Left colon (tissue), 2 donors: ENCODE measurements around the gene RGS12. TPM values are rescaled to one million over a fixed set of nuclear protein-coding genes. Genes with fewer than 3 reads are reported as not detected.
A peak's percentile ranks its signal among the peaks of the same experiment; 100 is the strongest.

Experiments
- ATAC-seq: fragments of 200-7000 bp; cut with Tn5 transposase; one replicate; pipeline ENCODE4 v1.9.1; 2020; ENCODE audit warnings: mild to moderate bottlenecking, moderate library complexity
- DNase-seq, 2 donors: peaks; one replicate each; pipeline ENCODE4 v3.0.0-alpha.2; 2020
- intact Hi-C, 2 donors: fragments of 100-400 bp; cut with DNase I in 1 of 2; cut with micrococcal nuclease in 1 of 2; formaldehyde crosslinking; loops; one replicate each; pipeline versions ENCODE4 v1.11.2 to v1.14.0; 2022; cut with DNase I, micrococcal nuclease
- total RNA-seq, 2 donors: library from RNA; stranded (reverse); fragmentation: NEBNext Ultra II Directional; extraction: Animal tissue kit (Norgen Biotek cat#: 25700); gene quantifications; one replicate each; pipeline ENCODE4 v1.2.1, GENCODE V29; 2021
- donor health status: DM: no; HTN: no; CAD: no.
- donor health status: DM: yes; HTN: yes; CAD: no.

RGS12 gene
- total RNA-seq, 2 donors from 2014 or later = 21.5 to 23.5 TPM

- no peak for DNase-seq
- intact Hi-C loops = no loop called here
Observed at GRCh38 chr4:3252480-3252828, 40.4 kb upstream of the RGS12 start.

GRCh38 chr4:3252831-3253641 lies 39.8 kb upstream of the RGS12 start:
- intact Hi-C loops = no loop called here
- ATAC-seq (peak; percentile 45), DNase-seq (peak in 1 of 2 donors; percentile 19)

More at GRCh38 chr4:3252480-3252828, 40.4 kb upstream of the RGS12 start:
- no peak for ATAC-seq

GRCh38 chr4:3253808-3254207 lies 39.0 kb upstream of the RGS12 start:
- intact Hi-C loops = no loop called here
- no peak for ATAC-seq
- DNase-seq = peak in 1 of 2 donors; percentile 15

- peak in 1 of 2 donors; percentile 22 for DNase-seq
- intact Hi-C loops = no loop called here
- no peak for ATAC-seq
Observed at GRCh38 chr4:3254302-3255131, 38.3 kb upstream of the RGS12 start.

GRCh38 chr4:3255611-3256186 lies 37.1 kb upstream of the RGS12 start:
- ATAC-seq (no peak), DNase-seq (peak in 1 of 2 donors; percentile 9)
- intact Hi-C loops = no loop called here

GRCh38 chr4:3256230-3257102 lies 36.4 kb upstream of the RGS12 start:
- no peak for ATAC-seq
- intact Hi-C loops = no loop called here
- peak in 1 of 2 donors; percentile 8 for DNase-seq

GRCh38 chr4:3257103-3257555 lies 35.7 kb upstream of the RGS12 start:
- ATAC-seq (peak; percentile 71), DNase-seq (peak; percentile 36 to 45)
- intact Hi-C loops = no loop called here

GRCh38 chr4:3257556-3258482 lies 35.0 kb upstream of the RGS12 start:
- intact Hi-C loops = no loop called here
- DNase-seq (peak in 1 of 2 donors; percentile 23), ATAC-seq (peak; percentile 26)

GRCh38 chr4:3261411-3262207 lies 31.2 kb upstream of the RGS12 start:
- ATAC-seq (no peak), DNase-seq (no peak)
- intact Hi-C loops = no loop called here

GRCh38 chr4:3262208-3263052 lies 30.4 kb upstream of the RGS12 start:
- peak in 1 of 2 donors; percentile 12 for DNase-seq

GRCh38 chr4:3263053-3263875 lies 29.6 kb upstream of the RGS12 start:
- intact Hi-C loops = no loop called here
- no peak for DNase-seq

More at GRCh38 chr4:3262208-3263052, 30.4 kb upstream of the RGS12 start:
- no peak for ATAC-seq
- intact Hi-C loops = no loop called here

GRCh38 chr4:3263876-3264193 lies 29.0 kb upstream of the RGS12 start:
- ATAC-seq = no peak
- intact Hi-C loops = no loop called here
- DNase-seq = no peak

More at GRCh38 chr4:3263053-3263875, 29.6 kb upstream of the RGS12 start:
- no peak for ATAC-seq

GRCh38 chr4:3266076-3266475 lies 26.7 kb upstream of the RGS12 start:
- intact Hi-C loops = no loop called here
- DNase-seq = no peak

GRCh38 chr4:3267576-3268394 lies 25.0 kb upstream of the RGS12 start:
- intact Hi-C loops = no loop called here
- no peak for ATAC-seq
- no peak for DNase-seq

More at GRCh38 chr4:3266076-3266475, 26.7 kb upstream of the RGS12 start:
- no peak for ATAC-seq
